HG03457 (cell line): ENCODE data around the gene RRAGD.
A peak's percentile ranks its signal among the peaks of the same experiment; 100 is the strongest.

ENCODE experiments used
- ATAC-seq: cut with Tn5 transposase; IDR thresholded peaks from one replicate; pipeline ENCODE4 v1.9.1; 2021; ENCODE audit warnings: moderate number of reproducible peaks; ENCODE audit not compliant: unreplicated experiment

Gene RRAGD, protein sequence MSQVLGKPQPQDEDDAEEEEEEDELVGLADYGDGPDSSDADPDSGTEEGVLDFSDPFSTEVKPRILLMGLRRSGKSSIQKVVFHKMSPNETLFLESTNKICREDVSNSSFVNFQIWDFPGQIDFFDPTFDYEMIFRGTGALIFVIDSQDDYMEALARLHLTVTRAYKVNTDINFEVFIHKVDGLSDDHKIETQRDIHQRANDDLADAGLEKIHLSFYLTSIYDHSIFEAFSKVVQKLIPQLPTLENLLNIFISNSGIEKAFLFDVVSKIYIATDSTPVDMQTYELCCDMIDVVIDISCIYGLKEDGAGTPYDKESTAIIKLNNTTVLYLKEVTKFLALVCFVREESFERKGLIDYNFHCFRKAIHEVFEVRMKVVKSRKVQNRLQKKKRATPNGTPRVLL

GRCh38 chr6:89412071-89413005, at the start of gene RRAGD:
Gene RRAGD, minus strand, starts transcription at chr6:89412273. Its CDS starts 280 bp downstream, at chr6:89411993.
- peak; percentile 59 for ATAC-seq

- no peak for ATAC-seq
Observed at GRCh38 chr6:89460713-89461112, 48.6 kb upstream of the RRAGD start.

DNA sequence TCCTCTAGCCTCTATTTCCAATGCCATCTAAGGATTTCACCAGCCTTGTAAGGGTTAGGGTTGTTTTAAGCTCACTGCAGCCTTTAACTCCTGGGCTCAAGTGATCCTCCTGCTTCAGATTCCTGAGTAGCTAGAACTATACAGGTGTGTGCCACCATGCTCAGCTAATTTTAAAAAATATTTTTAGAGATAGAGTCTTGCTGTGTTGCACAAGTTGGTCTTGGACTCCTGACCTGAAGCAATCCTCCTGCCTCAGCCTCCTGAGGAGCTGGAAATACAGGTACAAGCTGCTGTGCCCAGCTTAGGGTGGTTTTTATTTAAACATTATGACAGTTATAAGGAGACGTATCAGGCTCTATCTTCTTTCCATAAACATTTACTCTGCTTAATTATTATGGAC, 47.4 kb upstream of the RRAGD start:
- no peak for ATAC-seq

- no peak for ATAC-seq
Observed at GRCh38 chr6:89458704-89459103, 46.6 kb upstream of the RRAGD start.

DNA sequence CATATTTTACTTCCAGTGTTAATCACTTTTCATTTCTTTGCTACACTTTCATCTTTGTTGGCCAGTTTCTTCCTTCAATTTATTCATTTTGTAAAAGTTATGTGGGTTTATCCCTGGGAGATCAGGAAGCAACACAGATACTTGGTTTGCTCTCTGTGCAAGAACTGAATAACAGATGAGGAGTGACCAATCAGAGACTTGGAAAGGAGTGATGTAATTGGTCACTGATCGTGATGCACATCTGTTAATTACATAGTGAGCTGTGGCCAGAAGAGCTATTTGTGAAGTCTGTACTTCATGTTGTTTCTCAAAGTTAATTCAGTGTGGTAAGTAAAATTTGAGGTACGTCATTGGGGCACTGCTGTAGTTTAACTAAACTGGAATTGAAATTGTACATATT, 42.2 kb upstream of the RRAGD start:
- ATAC-seq = no peak

- no peak for ATAC-seq
Observed at GRCh38 chr6:89452281-89452680, 40.2 kb upstream of the RRAGD start.

DNA sequence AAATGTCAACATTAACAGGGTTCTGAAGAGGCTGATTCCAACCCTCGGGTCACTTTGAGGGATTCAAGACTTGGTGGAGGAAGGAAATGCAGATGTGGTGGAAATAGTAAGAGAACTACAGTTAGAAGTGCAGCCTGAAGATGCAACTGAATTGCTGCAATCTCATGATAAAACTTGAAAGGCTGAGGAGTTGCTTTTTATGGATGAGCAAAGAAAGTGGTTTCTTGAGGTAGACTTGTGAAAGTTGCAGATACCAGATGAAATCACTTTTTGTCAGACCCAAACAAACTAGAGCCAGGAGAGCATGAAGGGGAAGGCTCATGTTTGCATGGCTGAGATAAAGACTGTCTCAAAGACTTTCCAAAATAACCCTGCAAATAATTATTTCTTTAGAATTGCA, 37.1 kb upstream of the RRAGD start:
- no peak for ATAC-seq

- no peak for ATAC-seq
Observed at GRCh38 chr6:89443658-89444057, 31.6 kb upstream of the RRAGD start.

- no peak for ATAC-seq
Observed at GRCh38 chr6:89440200-89440599, 28.1 kb upstream of the RRAGD start.

DNA sequence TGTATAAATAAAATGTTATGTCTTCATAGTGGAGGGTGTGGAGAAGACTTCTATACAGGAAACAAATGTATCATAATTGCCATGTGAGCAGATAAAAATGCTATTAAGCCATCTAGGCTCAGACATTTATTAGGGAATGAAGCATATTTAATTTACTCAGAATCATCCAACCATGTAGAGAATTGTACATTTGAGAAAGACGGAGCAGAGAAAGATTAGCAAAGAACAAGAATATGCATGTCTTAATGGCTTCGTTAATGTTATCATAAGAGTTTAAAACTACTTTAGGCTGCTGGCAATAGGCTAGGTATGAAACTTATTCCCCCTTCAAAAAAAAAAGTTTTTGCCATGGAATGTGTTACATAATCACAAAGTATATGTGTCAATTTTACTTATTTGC, 26.9 kb upstream of the RRAGD start:
- ATAC-seq = no peak

DNA sequence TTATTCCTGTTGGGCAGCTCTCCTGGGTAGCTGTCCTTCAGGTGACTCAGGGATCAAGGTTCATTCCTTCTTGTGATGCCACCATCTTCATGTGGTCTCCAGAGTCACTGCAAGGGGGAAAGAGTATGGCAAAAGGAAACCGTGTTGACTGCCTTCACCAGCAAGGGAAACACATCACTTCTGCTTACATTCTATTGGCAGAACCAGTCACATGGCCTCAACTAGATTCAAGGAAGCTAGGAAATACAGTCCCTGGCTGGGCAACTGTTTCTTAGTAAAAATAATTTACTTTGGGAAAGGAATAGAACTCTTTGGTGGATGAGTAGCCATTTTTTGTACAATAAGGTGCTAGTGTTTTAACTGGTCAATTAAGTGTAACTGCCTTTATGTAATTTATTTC, 26.2 kb upstream of the RRAGD start:
- no peak for ATAC-seq

DNA sequence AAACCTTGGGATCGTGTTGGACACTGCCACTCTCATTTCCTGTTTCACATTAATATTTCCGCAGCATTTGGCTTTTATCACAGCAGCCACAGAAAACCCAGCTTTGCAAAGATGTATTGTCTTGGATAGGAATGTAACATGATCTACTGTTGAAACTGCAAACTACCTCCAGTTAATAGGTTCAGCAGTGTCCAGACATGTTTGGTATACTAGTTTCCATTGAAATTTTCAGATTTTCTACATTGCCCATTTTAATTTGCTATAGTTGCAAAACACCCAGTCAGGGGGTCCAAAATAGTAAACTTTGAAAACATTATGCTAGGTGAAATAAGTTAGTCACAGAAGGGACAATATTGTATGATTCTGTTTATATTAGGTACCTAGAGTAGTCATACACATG, 24.2 kb upstream of the RRAGD start:
- no peak for ATAC-seq

DNA sequence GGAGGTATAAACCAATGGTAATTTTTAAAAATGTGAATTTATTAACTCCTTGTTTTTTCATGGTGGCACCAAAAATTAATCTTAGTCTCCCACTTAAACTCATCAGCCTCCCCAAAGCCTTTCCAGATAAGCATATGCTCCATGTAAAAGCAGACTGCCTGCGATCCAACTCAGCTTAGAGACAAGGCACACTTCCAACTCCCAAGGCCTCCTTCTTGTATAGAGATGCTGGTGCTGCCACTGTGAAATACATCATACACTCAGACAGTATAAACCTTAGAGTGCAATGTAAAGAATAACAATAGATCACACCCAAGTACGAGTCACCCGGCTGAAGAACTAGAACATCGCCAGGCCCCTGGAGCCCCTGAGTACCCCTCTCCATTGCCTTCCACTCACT, 22.9 kb upstream of the RRAGD start:
- no peak for ATAC-seq

- ATAC-seq = no peak
Observed at GRCh38 chr6:89434150-89434499, 22.1 kb upstream of the RRAGD start.

GRCh38 chr6:89433252-89434149, 21.4 kb upstream of the RRAGD start:
- ATAC-seq = peak; percentile 46

- no peak for ATAC-seq
Observed at GRCh38 chr6:89432875-89433251, 20.8 kb upstream of the RRAGD start, which contains the start of gene ANKRD6. Gene ANKRD6, plus strand, starts transcription at chr6:89433152. Its CDS starts 133,825 bp downstream, at chr6:89566977.

DNA sequence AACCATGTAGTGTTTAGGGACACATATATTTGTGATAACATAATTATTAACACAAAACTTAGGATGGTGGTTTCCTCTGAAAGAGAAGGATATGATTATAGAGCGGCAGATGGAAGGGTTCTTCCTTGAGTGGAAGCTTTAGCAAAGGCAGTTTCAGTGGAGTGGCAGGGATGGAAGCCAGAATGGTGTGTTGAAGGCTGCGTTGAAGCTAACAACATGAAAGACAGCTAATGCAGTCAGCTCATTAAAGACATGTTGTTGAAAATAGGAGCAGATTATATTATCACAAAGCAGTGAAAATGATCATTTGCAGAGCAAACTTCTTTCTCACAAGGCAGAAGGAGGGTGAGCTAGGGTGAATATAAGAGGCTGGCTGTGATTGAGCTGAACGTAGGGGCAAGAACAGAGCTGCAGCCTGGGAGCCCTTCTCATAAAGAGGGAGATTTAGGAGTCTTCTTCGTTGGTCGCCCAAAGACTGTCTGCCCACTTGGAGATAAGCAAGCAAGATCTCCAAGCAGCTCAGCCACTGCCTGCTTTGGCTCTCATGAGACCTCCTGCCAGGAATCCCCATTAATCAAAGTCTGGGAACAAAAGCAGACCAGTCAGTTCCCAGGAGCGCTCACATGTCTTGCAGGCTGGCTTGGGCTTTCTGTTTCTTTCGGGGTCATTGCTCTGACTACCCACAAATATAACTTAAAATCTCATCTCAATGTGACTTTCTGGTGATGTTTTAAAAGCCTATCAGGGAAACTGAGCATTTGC, 18.3 kb upstream of the RRAGD start:
- no peak for ATAC-seq

GRCh38 chr6:89416796-89417195, 4.7 kb upstream of the RRAGD start:
- ATAC-seq = no peak

GRCh38 chr6:89415185-89415584, 3.1 kb upstream of the RRAGD start:
- no peak for ATAC-seq

- no peak for ATAC-seq
Observed at GRCh38 chr6:89414215-89414614, 2.1 kb upstream of the RRAGD start.
